Fibroblast of pulmonary artery (primary cell): Measurements from ENCODE around the gene FBRSL1.

Experiments used
- DNase-seq: peaks from one replicate; pipeline ENCODE4 v3.0.0-alpha.2; 2010; ENCODE audit warnings: low read depth
- H3K4me3 ChIP-seq: replicated peaks from 2 replicates; pipeline ENCODE4 v1.5.1; 2011; ENCODE audit warnings: low read depth, mild to moderate bottlenecking, control low read depth, low read length, moderate library complexity
- CTCF ChIP-seq: IDR thresholded peaks from 2 replicates; pipeline ENCODE4 v1.5.1; 2011; ENCODE audit warnings: mild to moderate bottlenecking, control low read depth, low read length, inconsistent platforms; ENCODE audit errors: missing control alignments

Gene FBRSL1

DNA sequence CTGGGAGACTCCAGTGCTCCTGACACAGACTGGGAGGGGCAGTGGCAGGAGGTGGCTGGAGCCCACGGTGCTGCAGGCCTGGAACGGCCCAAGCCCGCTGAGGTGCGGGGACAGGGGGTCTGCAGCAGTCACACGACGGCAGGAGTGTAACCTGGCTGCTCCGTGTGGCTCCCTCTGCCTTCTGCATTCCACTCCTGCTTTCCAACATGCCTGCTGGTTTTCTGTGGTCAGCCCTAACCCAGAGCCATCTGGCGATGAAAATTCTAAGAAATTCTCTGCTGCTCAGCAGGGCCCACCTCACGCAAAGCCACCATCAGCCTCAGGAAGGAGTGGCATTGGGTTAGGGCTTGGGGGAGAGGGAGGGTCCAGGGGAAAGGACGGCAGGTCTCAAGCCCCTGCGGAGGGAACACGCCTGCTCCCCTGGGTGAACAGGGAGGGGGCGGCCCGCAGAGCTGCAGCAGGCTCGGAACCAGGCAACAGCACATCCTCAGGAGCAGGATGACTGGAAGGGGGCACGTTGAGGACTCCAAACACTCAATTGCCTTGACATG lies 5.0 kb upstream of the FBRSL1 start:
- no peak overlapping the region for H3K4me3 ChIP-seq
- no peak for DNase-seq
- TF ChIP-seq CTCF, result no peak

GRCh38 chr12:132485619-132486018 lies 4.3 kb upstream of the FBRSL1 start:
- no peak for TF ChIP-seq CTCF
- DNase-seq, result no peak
- H3K4me3 ChIP-seq, result no peak overlapping the region

- no peak for TF ChIP-seq CTCF
- no peak overlapping the region for H3K4me3 ChIP-seq
- no peak for DNase-seq
Measured at GRCh38 chr12:132486168-132486567, 3.8 kb upstream of the FBRSL1 start.

DNA sequence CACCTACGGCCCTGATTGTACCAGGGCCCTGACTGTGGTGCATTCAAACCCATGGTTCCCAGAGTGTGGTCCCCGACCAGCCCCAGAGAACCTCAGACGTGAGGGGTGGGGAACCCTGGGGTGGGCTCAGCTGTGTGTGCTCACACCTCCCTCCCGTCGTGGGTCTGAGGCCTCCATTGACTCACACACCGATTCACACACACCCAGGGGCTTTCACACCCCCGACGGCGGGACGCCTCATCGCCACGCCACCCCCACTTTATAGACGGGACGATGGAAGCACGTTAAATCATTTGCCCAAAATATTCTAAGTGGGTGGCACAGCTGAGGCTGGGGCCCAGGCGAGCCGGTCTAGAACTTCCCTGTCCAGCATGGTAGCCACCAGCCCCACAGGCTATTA lies 3.4 kb upstream of the FBRSL1 start:
- no peak for TF ChIP-seq CTCF
- no peak for DNase-seq
- no peak overlapping the region for H3K4me3 ChIP-seq

GRCh38 chr12:132487311-132487741 lies 2.6 kb upstream of the FBRSL1 start:
- no peak for DNase-seq

GRCh38 chr12:132488127-132489077 lies 1.5 kb upstream of the FBRSL1 start:
- no peak for DNase-seq
- no peak overlapping the region for H3K4me3 ChIP-seq
- no peak for TF ChIP-seq CTCF

More at GRCh38 chr12:132487311-132487741, 2.6 kb upstream of the FBRSL1 start:
- TF ChIP-seq CTCF, result no peak
- H3K4me3 ChIP-seq, result no peak overlapping the region
